CD4-positive, alpha-beta T cell treated with Interleukin-2 at 100 ng/mL for 4 hours (primary cell): ENCODE measurements around the gene RGMA.

Experiments used
- DNase-seq: peaks from one replicate; pipeline ENCODE4 v3.0.0-alpha.2; 2020; ENCODE audit warnings: low spot score

Gene RGMA

DNA sequence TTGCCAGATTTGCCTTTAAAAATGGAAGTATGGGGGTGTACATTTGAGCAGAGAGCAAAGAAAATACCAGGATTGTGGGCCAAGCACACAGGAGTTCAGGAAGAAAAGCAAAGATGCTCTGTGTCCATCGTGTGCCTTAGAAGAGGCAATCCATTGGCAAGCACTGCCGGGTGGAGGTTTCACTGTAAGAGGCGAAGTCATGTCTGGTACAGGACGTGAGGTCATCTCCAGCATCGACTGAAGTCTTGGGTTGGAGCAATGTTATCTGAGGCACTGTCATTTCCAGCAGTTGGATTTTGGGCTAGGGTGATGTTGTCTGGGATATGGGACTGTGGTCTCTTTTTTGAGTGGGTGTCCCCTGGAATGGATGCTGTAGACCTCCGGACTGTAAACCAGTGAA, 4.8 kb upstream of the RGMA start:
- no peak for DNase-seq

DNA sequence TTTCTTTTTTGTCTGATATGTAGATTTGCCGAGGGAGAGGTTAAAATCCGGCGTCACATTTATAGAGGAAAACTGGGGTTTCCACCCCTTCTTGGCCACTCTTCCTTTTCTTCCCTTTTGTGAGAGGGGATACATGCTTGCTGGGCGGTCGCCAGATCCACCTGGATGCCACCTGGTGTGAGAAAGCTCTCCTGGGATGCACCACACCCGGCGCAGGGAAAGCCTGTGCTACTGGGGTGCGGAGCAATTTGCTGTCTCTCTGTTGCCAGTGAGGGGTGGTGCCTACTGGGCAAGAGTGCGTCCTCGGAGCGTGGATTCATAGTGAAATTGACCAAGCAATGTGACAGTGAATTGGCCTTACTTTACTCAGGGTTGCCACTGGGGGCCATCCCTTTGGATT, 2.5 kb upstream of the RGMA start:
- DNase-seq: no peak

DNA sequence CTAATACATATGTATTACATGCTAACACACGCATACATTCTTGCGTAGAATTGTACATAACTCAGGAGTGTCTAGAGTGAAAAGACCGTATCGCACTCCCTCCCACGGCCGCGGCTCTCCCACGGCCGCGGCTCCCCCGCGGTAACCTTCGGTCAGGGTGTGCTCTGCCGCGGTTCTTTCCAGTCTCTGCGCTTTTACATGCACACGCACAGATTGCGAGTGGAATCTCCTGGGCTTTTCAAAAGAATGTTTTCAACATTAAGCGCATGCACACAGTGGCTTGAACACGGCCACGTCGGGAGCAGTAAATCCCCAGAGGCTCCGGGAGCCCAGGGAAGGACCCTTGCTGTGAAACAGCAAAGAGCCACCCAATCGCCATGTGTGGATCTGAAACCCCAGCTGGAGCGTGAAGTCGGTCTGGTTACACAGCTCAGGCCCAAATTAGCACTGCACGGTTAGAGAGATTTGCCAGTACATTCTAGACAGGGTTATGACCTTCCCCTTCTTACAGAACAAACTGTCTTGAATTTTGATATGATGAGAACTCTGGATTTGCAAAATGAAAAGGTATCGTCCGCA, 805 bp upstream of the RGMA start:
- DNase-seq: no peak

DNA sequence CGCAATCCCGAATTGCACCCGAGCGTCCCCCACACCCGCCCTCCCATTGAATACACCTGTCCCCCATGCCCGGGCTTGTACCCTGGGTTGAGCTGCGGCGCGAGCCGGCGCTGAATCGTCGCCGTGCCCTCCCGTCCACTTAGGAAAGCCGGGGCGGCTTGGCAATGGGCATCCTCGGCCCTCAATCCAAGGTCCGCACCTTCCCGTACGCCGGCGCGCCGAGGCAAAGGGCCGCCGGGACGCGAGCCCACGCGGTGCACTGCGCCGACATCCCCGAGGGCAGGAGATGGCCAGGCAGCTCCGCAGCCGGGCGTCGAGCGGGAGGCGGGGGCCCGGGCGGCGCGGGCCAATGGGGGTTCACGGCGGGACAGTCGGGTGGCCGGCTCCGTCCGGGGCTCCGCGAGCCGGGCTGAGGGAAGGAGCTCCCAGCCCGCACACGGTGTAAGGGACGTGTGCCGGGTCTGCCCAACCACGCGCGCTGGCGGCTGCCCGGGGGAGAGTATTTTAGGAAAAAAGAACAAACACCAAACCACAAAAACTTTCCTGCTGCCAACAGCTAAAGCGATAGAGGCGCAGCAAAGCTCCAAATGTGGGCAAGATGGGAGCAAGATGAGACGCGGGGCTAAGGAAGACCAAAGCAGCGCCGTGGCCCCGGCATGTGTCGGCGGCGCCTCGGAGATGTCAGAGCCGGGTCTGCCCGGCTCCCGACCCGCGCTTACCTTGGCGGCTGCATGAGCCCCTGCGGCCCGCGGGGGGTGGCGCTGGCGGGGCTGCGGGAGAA, 621 bp downstream of the RGMA start:
- no peak for DNase-seq

- peak; percentile 75 for DNase-seq
Measured at GRCh38 chr15:93087825-93088199, 1.2 kb downstream of the RGMA start.

- DNase-seq: no peak
Measured at GRCh38 chr15:93086791-93087190, 2.2 kb downstream of the RGMA start.

DNA sequence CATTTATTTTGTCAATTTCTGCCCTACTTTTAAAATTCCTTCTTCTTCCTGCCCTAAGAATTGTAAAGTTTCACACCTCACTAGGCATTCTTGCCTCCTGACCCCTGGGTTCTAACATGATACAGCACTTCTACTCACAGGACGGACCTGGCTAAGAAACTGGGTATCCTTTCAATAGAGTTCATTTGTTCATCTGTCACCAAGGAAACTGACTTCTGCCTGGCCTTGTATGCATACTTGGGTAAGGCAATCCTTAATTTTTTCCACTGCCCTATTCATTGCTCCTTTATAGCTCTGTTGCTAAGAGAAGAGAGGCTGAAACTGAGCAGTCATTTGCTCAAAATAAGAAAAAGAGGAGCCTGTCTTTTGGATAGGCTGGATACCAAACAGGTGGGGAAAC, 3.3 kb downstream of the RGMA start:
- no peak for DNase-seq

DNA sequence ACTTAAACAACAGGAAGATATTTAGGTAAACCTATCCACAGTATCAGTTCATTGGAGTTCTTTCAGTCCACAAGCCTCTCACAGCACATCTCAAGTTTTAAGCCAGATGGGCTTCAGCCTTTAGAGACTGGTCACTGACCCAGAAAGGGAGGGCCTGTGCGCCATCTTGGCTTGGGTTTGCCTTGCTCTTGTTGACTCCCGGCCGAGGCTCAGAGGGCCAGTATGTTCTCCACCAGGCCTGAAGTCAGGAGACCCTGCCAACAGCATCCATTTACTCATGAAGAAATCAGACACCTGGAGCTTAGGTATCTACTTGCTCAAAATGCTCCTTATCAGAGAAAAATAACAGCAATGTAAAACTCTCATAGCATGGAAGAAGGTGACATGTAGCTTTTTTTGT, 6.2 kb downstream of the RGMA start:
- DNase-seq: no peak

DNA sequence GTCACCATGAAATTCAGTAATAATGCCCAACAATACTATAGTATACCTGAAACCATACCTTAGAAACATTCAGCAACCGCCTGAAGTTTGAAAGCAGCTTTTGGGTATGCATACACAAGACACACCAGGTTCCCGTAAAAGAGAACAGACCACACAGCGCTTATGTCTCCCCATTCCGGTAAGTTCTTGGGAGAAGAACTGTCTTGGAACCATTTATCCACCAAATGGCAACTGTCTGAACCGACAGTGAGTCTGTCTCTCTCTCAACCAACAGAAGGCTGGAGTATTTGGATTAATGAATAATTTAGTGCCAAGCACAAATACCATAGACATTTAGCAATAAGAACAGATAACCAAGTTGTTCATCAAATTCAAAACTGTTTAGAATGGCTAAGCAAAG, 7.6 kb downstream of the RGMA start:
- DNase-seq: no peak

GRCh38 chr15:93080451-93080850, 8.6 kb downstream of the RGMA start:
- no peak for DNase-seq

- DNase-seq: no peak
Measured at GRCh38 chr15:93076875-93077274, 12.1 kb downstream of the RGMA start.

DNA sequence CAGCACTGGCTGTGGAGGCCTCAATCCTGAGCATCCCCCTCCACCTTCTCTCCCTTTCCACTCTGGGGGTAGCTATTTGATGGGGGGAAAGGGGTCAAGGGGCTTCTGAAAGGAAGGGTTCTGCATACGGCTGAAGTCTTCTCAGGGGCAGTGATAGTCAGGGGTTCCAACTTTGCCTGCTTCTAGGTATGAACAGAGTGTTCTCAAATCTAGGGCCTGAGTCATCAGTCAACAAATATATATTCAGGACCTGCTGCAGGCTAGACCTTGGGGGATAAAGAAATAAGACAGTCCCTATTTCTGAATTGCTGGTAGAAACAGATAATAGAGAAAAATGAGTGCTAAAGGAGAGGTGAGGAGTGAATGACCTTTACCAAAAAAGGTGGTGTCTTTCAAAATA, 12.8 kb downstream of the RGMA start:
- DNase-seq: no peak

GRCh38 chr15:93074599-93074998, 14.4 kb downstream of the RGMA start:
- DNase-seq: no peak

DNA sequence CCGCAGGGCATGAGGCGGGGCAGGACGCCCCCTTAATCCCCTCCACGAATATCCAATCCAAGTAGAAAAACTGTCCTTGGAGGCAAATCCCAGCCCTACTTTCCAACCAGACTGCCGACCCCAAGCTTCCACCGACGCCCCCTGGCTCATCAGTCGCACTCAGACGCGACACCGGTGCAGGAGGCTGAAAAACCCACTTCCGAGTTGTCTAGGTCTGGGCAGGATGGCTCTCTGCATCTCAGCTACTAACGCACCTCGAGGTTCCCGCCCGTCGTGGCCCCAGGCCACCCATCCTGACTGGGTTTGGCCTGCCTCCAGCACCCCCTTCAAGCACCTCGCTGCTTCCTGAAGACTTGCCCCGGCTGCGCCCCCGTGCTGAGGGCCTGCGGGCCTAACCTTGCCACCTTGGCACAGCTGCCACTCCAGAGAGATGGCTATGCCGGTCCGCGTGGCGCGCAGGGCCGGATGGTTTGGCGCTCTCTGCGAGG, 15.5 kb downstream of the RGMA start:
- DNase-seq: no peak

GRCh38 chr15:93072411-93073394, 16.3 kb downstream of the RGMA start:
- DNase-seq: no peak

DNA sequence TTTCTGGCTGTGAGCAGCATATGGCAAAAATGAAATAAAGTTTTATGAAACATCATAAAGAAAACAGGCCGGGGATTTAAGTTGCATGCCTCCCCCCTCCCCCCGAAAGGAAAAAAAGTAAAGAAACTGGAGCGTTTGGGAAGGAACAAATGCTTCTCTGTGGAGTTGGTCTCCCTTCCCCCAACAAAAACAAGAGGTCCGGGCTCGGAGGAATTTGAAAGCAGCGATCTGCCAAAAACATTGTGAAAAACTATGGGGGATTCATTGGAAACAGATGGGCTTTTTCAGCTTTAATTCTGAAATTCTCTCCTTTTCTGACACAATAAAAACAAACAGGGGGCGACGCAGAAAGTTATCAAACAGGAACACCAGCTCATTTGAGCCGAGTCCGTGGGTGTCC, 17.0 kb downstream of the RGMA start:
- DNase-seq: no peak

- DNase-seq: no peak
Measured at GRCh38 chr15:93071469-93071936, 17.5 kb downstream of the RGMA start.

GRCh38 chr15:93070551-93071296, 18.3 kb downstream of the RGMA start:
- DNase-seq: no peak

DNA sequence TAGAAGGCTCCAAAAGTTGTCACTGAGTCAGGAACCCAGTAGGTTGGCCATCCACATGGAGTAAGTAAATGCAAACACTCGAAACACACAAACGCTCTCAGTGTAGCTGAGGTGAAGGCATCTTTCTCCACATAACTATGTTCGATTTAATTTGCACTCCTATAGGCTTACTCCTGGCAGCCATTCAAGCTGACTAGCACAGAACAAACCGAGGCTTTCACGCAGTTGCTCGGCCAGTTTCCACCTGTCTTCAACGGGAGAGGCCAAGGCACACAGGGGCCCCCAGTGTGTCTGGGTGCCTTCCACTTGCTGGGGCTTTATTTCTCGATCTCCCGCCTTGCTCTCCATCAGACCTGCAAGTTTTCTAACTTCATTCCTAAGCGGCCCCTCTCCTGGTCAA, 18.9 kb downstream of the RGMA start:
- DNase-seq: no peak

- DNase-seq: no peak
Measured at GRCh38 chr15:93068581-93069199, 20.3 kb downstream of the RGMA start.

DNA sequence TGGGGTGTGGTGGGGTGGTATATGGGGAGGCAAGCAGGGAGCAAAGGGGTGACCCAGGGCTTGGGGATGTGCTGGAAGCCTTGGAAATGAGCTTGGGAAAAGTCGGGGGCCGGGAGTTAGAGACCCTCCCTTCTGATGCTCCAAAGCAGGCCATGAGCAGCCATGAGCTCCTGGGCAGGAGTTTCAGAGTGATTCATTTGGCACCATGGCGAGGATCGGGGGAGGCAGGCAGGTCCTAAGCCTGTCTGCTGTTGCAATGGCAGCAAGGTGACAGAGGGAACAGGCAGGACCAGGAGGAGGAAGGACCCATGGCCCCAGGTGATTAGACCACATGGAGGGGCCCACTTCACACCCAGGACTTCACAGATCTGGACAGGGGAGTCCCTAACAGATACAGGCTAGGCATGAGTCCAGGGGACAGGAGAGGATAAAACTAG, 21.3 kb downstream of the RGMA start:
- DNase-seq: no peak
